Epithelial cell of esophagus (primary cell): ENCODE data around the gene ERG.
A peak's percentile ranks its signal among the peaks of the same experiment; 100 is the strongest.

ENCODE experiments used
- DNase-seq: peaks from one replicate; pipeline ENCODE4 v3.0.0; 2010; ENCODE audit warnings: low read depth
- H3K4me3 ChIP-seq: 2 replicates; pipeline ENCODE4 v1.5.1; 2011; ENCODE audit warnings: mild to moderate bottlenecking, low read length, control low read depth
- CTCF ChIP-seq: IDR thresholded peaks from 2 replicates; pipeline ENCODE4 v1.5.1; 2011; ENCODE audit warnings: low read depth, mild to moderate bottlenecking, low read length, control low read depth, inconsistent platforms; ENCODE audit not compliant: insufficient read depth; ENCODE audit errors: missing control alignments

Gene ERG

DNA sequence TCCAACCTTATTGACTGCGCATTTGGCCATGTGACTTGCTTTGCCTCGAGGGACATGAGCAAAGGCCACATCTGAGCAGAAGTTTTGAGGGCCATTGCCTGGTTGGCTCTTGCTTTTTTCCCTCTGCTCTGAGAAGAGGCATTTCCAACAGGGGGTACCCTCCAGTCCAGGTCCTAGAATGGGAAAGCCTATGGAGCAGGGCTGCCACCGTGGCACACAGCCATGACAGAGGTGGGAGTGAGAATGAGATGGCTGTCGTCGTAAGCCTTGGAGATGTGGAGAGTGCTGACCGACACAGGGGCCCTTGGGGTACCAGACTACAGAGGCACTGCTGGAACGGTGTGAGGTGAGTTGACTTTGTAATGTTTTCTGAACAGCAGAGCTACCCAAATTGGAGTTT, 138.4 kb downstream of the ERG start:
- DNase-seq: no peak
- no peak for TF ChIP-seq CTCF
- H3K4me3 ChIP-seq: no peak overlapping the region

- H3K4me3 ChIP-seq: no peak overlapping the region
- no peak for TF ChIP-seq CTCF
- no peak for DNase-seq
These were observed 139.2 kb downstream of the ERG start for GRCh38 chr21:38359090-38359489.

- no peak for TF ChIP-seq CTCF
- DNase-seq: no peak
- no peak overlapping the region for H3K4me3 ChIP-seq
These were observed 139.6 kb downstream of the ERG start for GRCh38 chr21:38358666-38359065.

- H3K4me3 ChIP-seq: no peak overlapping the region
- no peak for DNase-seq
- TF ChIP-seq CTCF: no peak
These were observed 140.2 kb downstream of the ERG start for GRCh38 chr21:38358098-38358497.

GRCh38 chr21:38356883-38357625, 141.2 kb downstream of the ERG start:
- no peak overlapping the region for H3K4me3 ChIP-seq
- no peak for TF ChIP-seq CTCF
- DNase-seq: no peak

DNA sequence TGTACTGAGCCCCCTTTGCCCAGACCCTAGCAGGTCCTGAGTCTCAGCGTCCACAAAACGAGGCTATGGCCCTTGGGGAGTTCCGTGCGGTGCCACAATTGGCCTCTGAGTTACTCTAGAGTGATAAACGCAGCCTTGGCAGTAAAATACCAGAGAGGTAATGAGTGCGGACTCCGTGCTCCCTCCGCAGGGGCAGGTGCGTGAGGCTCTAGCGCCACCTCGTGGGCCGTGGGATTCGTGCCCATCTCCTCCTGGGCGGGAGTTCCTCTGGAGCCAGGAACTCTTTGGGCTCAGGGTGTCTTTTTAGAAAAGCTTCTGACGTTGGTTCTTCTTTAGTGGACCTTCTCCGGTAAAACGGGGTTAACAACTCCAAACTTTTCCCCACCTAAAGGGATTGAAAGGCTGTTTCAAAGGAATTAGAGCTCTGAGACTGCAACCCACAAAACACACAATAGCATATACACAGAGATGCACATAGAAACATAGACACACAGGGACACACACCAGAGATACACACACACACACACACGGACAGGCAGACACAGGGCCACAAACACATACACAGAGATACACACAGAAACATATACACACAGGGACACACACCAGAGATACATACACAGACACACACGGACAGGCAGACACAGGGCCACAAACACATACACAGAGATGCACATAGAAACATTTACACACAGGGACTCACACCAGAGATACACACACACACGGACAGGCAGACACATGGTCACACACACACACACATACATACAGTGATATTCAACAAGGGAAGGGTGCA, 142.1 kb downstream of the ERG start:
- peak; percentile 74 for DNase-seq
- no peak overlapping the region for H3K4me3 ChIP-seq
- peak; percentile 98 for TF ChIP-seq CTCF
